Measurements from ENCODE around the gene TMEM30A.

The TMEM30A gene

GRCh38 chr6:75284632-75285282 lies at the start of gene TMEM30A:
Gene TMEM30A (minus strand): TSS chr6:75284792. CDS start chr6:75284638, 154 bp downstream.
- DNase-seq (ENCODE audit: low read depth in 2 of 2, low spot score in 1 of 2), result peak; percentile 81 to 91

DNA sequence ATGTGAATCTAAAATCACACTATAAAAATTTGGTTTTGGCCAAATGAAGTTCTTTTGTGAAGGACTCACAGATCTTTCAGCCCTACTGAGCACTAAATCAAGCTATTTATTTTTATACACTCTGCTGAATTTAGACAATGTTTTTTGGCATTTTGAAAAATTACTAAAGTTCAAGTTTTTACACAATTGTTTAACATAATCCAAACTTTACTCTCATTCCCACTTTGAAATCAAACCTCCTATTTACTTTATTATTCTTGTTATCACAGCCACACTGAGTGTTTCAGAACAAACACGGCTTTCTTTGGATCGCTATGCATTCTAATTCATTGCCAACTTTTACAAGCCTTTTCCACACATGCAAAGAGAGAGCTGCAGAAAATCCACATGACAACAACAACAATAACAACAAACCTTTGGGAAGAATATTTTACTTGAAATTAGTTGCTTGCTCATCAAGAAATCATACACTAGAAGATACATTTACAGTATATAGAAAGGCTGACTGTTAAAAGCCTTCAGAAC lies 49.1 kb upstream of the TMEM30A start:
- no peak for DNase-seq (ENCODE audit: low read depth in 2 of 2, low spot score in 1 of 2)

GRCh38 chr6:75331151-75331550 lies 46.6 kb upstream of the TMEM30A start:
- DNase-seq (ENCODE audit: low read depth in 2 of 2, low spot score in 1 of 2), result no peak

GRCh38 chr6:75329703-75330102 lies 45.1 kb upstream of the TMEM30A start:
- DNase-seq (ENCODE audit: low read depth in 2 of 2, low spot score in 1 of 2), result no peak

DNA sequence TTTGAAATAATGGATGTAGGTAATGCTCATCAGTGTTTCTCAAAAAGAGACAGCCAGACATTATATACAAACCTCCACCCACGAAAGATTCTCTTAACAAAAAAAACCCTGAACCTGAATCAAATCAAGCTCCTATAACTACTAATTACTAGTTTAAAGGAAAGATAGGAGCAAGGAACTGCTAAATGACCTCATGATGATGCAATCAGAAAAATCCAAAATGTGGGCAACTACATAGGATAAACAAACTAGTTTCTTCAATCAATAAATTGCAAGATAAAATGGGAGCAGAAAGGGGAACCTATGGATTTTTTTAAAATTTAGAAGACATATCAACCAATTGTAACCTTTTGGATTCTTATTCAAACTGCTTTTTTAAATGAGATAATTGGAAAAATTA lies 43.2 kb upstream of the TMEM30A start:
- DNase-seq (ENCODE audit: low read depth in 2 of 2, low spot score in 1 of 2), result no peak

DNA sequence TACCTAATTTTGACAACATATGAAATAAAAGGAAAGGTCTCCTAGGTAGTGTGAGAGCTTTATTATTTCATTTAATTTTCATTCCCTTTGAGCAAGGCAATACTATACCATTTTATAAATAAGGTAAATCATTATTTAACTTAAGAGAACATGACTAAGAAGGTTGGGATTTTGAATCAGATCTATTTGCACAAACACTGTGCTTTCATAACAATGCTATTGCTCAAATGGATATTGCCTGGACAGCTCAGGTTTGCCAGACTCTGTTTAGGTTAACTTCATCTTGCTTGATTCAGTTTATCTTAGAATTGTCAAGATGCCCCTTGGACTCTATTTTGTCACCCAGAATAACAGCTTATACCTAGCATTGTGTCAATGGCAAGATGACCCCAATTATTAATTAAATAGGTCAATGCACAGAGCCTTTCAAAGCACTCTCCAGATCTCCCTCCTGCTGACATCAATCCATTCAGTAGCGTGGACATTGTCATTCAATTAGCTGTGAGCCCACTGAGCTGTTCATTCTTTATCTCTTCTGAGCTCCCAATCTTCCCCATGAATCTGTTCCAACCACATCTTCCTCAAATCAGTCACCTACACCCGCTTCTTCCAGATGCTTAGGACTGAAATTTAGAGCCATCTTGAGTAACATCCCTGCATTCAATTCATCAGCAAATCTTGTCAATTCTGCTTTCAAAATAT lies 42.1 kb upstream of the TMEM30A start:
- DNase-seq (ENCODE audit: low read depth in 2 of 2, low spot score in 1 of 2), result no peak

GRCh38 chr6:75318900-75319299 lies 34.3 kb upstream of the TMEM30A start:
- no peak for DNase-seq (ENCODE audit: low read depth in 2 of 2, low spot score in 1 of 2)

DNA sequence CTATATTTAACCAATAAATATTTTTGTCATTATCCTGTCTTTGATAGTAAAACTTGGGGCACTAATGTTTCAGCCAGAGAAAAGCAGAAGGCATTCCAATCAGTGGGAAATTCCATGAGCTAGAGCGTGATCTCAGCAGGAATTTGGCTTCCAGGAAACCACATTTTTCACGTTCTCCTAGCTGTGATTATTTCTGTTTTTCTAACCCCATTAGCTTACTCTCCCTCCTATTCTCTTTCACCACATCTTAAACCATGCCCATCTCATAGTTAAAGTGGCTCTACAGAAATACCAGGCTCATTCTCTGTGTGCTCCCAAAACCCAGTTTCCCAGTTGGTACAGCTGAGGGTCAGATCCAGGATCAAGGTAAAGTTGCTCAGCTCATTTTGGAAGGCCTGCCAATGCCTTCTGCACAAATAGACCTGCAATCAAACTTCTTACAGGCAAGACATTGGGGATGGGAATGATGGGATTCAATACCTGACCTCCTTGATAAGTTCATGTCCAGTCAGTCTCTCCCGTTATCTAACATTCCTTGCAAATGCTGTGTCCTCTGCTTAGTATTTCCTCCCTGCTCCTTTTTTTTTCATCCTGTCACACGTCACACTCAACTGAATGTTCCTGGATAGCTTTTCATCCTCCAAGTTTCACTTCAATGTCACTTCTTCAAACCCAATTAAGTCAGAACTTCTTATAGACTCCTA lies 33.1 kb upstream of the TMEM30A start:
- no peak for DNase-seq (ENCODE audit: low read depth in 2 of 2, low spot score in 1 of 2)

DNA sequence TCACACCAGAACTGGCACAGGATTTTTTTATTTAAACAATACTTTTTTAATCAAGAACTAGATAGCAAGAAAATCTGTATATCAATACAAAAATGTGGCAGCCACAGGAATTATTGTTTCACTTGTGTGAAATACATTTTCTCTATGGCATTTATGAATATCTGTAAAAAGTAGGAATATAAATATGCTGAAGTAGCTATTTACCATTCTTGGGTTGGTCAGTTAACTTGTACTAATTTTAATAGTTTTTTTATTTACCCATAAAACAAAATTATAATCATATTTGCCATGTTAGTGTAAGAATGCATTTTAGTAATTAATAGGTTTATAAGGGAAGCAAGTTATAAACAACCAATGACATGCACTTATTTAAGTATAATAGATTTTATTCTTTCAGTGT lies 31.4 kb upstream of the TMEM30A start:
- DNase-seq (ENCODE audit: low read depth in 2 of 2, low spot score in 1 of 2), result no peak

DNA sequence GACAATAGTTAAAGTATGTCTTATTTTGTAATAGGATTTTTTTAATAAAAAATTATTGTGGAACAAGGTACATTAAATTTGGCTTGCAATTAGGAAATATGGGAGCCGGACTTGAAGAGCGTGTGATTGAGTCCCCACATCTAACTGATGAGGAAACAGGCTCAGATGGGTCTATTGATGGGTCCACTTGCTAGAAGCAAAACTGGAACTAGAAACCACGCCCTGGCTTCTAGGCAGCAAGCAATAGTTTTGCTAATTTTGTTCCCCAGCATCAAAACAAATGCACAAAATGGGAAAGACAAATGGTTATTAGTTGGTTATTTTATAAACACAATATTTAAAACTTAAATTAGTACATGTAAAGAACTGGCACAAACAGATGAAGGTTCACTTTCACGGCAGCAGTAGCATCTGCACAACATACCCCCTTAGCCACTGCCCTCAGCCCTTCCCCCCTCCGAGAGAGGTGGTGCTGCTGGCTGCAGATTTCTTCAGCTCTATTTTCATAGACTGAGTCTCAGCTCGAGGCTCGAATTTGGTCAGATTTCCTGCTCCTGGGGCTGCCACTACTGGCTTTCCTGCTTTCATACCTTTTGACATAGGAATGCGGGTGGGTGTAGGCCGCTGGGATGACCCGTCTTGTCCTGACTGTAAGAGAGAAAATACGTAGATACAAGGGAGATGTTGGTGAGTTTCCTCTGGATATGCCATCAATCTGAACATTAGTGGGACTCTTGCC lies 23.8 kb upstream of the TMEM30A start:
- no peak for DNase-seq (ENCODE audit: low read depth in 2 of 2, low spot score in 1 of 2)

- no peak for DNase-seq (ENCODE audit: low read depth in 2 of 2, low spot score in 1 of 2)
These were observed 22.9 kb upstream of the TMEM30A start for GRCh38 chr6:75307364-75308004.

- no peak for DNase-seq (ENCODE audit: low read depth in 2 of 2, low spot score in 1 of 2)
These were observed 21.5 kb upstream of the TMEM30A start for GRCh38 chr6:75306064-75306463.

- no peak for DNase-seq (ENCODE audit: low read depth in 2 of 2, low spot score in 1 of 2)
These were observed 21.0 kb upstream of the TMEM30A start for GRCh38 chr6:75305573-75305972.

DNA sequence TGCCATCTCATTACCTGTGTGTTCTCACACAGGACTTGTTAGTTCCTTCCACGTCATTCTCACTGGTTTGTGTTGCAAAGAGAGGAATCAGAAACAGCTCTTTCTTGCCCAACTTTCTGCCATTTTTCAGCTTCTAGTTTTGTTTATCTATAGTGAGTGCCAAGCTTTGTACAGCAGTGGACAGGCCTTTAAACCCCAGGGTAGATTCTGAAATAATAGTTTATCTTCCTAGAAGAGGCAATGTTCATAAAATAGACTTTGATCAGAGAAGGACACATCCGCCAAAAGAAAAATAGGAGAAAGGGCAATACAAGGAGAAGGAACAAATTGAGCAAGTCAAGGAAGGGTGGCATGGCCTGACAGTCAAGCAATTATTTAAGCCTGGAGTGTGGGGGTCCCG lies 17.7 kb upstream of the TMEM30A start:
- no peak for DNase-seq (ENCODE audit: low read depth in 2 of 2, low spot score in 1 of 2)

- DNase-seq (ENCODE audit: low read depth in 2 of 2, low spot score in 1 of 2), result no peak
These were observed 16.9 kb upstream of the TMEM30A start for GRCh38 chr6:75301537-75301936.

DNA sequence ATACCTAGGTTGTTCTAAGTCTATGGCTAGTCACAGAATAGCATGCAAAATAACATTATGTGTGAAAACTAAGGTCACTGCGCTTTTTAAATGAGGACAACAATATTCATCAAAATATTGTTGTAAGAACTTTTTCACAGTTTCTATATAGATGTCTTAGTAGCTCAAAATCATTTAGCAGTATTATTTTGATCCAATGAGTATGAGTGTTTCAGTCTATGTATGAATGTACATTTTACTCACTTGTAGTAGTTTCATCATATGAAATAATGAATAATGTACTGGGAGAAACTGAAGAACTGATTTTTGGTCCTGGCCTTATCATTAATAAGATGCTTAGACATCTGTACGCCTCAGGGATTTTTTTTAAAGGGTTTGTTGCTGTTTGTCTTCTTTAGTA lies 16.5 kb upstream of the TMEM30A start:
- DNase-seq (ENCODE audit: low read depth in 2 of 2, low spot score in 1 of 2), result no peak

GRCh38 chr6:75300531-75300855 lies 15.9 kb upstream of the TMEM30A start:
- no peak for DNase-seq (ENCODE audit: low read depth in 2 of 2, low spot score in 1 of 2)

- DNase-seq (ENCODE audit: low read depth in 2 of 2, low spot score in 1 of 2), result no peak
These were observed 15.4 kb upstream of the TMEM30A start for GRCh38 chr6:75299801-75300530.

DNA sequence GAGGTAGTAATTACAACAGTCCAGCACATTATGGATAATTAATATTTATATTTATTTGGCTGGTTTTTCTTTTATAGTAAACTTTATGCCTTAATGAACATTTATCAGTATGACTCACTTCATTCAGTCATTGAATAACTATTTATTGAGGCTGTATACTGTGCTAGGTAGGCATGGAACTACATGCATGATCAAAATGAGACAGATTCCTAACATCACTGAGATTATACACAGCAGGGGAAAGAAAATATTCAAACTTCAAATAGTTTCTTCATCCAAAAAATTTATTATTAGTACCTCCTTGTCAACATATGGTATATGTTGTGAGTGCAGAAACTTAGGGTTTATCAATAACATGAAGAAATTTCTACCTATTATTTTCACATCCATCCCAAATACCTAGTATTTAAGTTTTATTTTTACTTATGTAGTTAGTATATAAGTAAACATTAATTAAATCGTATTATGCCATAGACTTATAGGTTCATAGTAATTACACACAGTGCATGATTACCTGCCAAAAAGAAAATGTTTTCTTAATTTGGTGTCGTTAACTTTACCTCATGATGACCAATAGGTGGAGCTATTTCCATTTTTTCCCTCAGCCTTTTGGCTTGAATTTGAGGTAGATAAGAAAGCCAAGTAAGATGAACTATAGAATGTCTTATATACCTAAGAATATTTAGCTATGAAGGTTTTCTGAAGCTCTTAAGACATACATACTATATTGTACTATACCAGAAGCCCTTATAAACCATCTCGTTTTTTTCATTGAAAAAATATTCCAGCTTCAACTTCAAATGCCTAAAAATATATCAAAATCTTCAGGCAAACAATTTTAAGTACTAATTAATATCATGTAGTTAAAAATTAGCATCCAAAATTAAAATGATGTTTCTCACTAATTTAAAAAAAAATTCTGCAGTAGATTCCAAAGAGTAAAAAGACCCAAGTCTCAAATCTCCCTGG lies 12.5 kb upstream of the TMEM30A start:
- DNase-seq (ENCODE audit: low read depth in 2 of 2, low spot score in 1 of 2), result no peak

Data from stimulated activated CD8-positive, alpha-beta memory T cell treated with anti-CD3 and anti-CD28 coated beads, Interleukin-4, amount 100 ng/mL, for 1 hour (primary cell).